IMR-90 (cell line): ENCODE measurements around the gene CMC1. TPM values are rescaled to one million over a fixed set of nuclear protein-coding genes. Genes with fewer than 3 reads are reported as not detected.

ENCODE experiments used
- ATAC-seq: fragments of 200-7000 bp; cut with Tn5 transposase; 2 replicates; pipeline ENCODE4 v1.9.1; 2020; ENCODE audit warnings: low read depth, mild to moderate bottlenecking, moderate library complexity
- BruUV-seq: library from RNA; stranded (reverse); fragments of 400-500 nt; replicated peaks from 2 replicates; lab custom pipeline; 2021; lab: Mats Ljungman, UMichigan
- CTCF ChIA-PET: fragments of 300-600 bp; formaldehyde crosslinking; extraction: SDS; loops from one replicate; lab custom pipeline; 2021; ENCODE audit warnings: antibody characterized with exemption; lab: Yijun Ruan, JAX
- POLR2A ChIA-PET: fragments of 300-600 bp; sonication (Branson Sonifier 250); formaldehyde crosslinking; loops from one replicate; lab custom pipeline; 2022; ENCODE audit warnings: antibody characterized with exemption; ENCODE audit not compliant: unreplicated experiment; lab: Charles Lee
- DNase-seq: peaks from one replicate; pipeline ENCODE4 v3.0.0; 2013
- H2AFZ ChIP-seq: replicated peaks from 2 replicates; pipeline ENCODE3; 2013; ENCODE audit warnings: low read length, mild to moderate bottlenecking; ENCODE audit not compliant: poor library complexity
- H2AK5ac ChIP-seq: 2 replicates; pipeline ENCODE4 v1.6.1; 2013; ENCODE audit warnings: low read depth, low read length, inconsistent platforms
- H2AK9ac ChIP-seq: replicated peaks from 2 replicates; pipeline ENCODE3; 2013; ENCODE audit warnings: mild to moderate bottlenecking, low read depth, low read length, moderate library complexity; ENCODE audit not compliant: poor library complexity
- H2BK120ac ChIP-seq: 2 replicates; pipeline ENCODE4 v1.6.1; 2013; ENCODE audit warnings: low read depth, low read length, inconsistent platforms
- H2BK15ac ChIP-seq: 3 replicates; pipeline ENCODE4 v1.6.1; 2013; ENCODE audit warnings: low read depth, low read length, inconsistent platforms
- H2BK20ac ChIP-seq: 2 replicates; pipeline ENCODE4 v1.6.1; 2013; ENCODE audit warnings: low read depth, mild to moderate bottlenecking, inconsistent platforms, low read length, moderate library complexity
- H2BK5ac ChIP-seq: 2 replicates; pipeline ENCODE4 v1.6.1; 2013; ENCODE audit warnings: mild to moderate bottlenecking, low read depth, low read length, inconsistent platforms; ENCODE audit not compliant: poor library complexity, severe bottlenecking
- H3K14ac ChIP-seq: replicated peaks from 2 replicates; pipeline ENCODE4 v1.6.1; 2013; ENCODE audit warnings: low read depth, low read length, inconsistent platforms
- H3K18ac ChIP-seq: 2 replicates; pipeline ENCODE4 v1.6.1; 2013; ENCODE audit warnings: low read depth, low read length, control low read depth
- H3K23ac ChIP-seq: 2 replicates; pipeline ENCODE4 v1.6.1; 2013; ENCODE audit warnings: low read depth, low read length, inconsistent platforms
- H3K27ac ChIP-seq: 2 replicates; pipeline ENCODE4 v1.5.1; 2013; ENCODE audit warnings: mild to moderate bottlenecking, control low read depth, low read length; ENCODE audit not compliant: insufficient read depth
- H3K27me3 ChIP-seq: 2 replicates; pipeline ENCODE4 v1.6.1; 2013; ENCODE audit warnings: low read length; ENCODE audit not compliant: control insufficient read depth, insufficient read depth
- H3K36me3 ChIP-seq: 2 replicates; pipeline ENCODE4 v1.6.1; 2013; ENCODE audit warnings: low read length, mixed read lengths; ENCODE audit not compliant: control insufficient read depth, insufficient read depth
- H3K4ac ChIP-seq: 2 replicates; pipeline ENCODE4 v1.6.1; 2013; ENCODE audit warnings: low read depth, low read length, inconsistent platforms
- H3K4me1 ChIP-seq: 2 replicates; pipeline ENCODE4 v1.6.1; 2013; ENCODE audit warnings: low read length, mixed read lengths; ENCODE audit not compliant: control insufficient read depth, insufficient read depth
- H3K4me2 ChIP-seq: 2 replicates; pipeline ENCODE4 v1.6.1; 2013; ENCODE audit warnings: low read depth, mild to moderate bottlenecking, control low read depth, low read length, moderate library complexity
- H3K4me3 ChIP-seq: 2 replicates; pipeline ENCODE4 v1.5.1; 2013; ENCODE audit warnings: low read depth, mild to moderate bottlenecking, control low read depth, low read length, moderate library complexity; ENCODE audit not compliant: insufficient read depth
- H3K56ac ChIP-seq: 2 replicates; pipeline ENCODE4 v1.6.1; 2013; ENCODE audit warnings: low read length, inconsistent platforms; ENCODE audit not compliant: insufficient read depth; ENCODE audit errors: extremely low read depth
- H3K79me1 ChIP-seq, 2 experiments: 2 replicates each; pipeline ENCODE4 v1.6.1; 2013; ENCODE audit warnings: low read length in 2 of 2, inconsistent platforms in 1 of 2, low read depth in 1 of 2
- H3K9ac ChIP-seq: 2 replicates; pipeline ENCODE4 v1.6.1; 2013; ENCODE audit warnings: low read depth, low read length, control low read depth
- H3K9me1 ChIP-seq: 2 replicates; pipeline ENCODE4 v1.6.1; 2013; ENCODE audit warnings: low read length, inconsistent platforms; ENCODE audit not compliant: insufficient read depth
- H3K9me3 ChIP-seq: 2 replicates; pipeline ENCODE4 v1.6.1; 2013; ENCODE audit warnings: low read length; ENCODE audit not compliant: control insufficient read depth, insufficient read depth
- H4K20me1 ChIP-seq: 2 replicates; pipeline ENCODE4 v1.6.1; 2013; ENCODE audit warnings: low read length, inconsistent platforms; ENCODE audit not compliant: insufficient read depth
- H4K5ac ChIP-seq: 2 replicates; pipeline ENCODE4 v1.6.1; 2013; ENCODE audit warnings: mild to moderate bottlenecking, low read depth, low read length, control low read depth
- H4K8ac ChIP-seq, 2 experiments: 2 replicates each; pipeline ENCODE4 v1.6.1; 2013; ENCODE audit warnings: low read depth in 2 of 2, low read length in 2 of 2, control low read depth in 1 of 2, inconsistent platforms in 1 of 2
- H4K91ac ChIP-seq: 2 replicates; pipeline ENCODE4 v1.6.1; 2013; ENCODE audit warnings: low read depth, low read length, inconsistent platforms; ENCODE audit not compliant: insufficient read depth
- CEBPB ChIP-seq: IDR thresholded peaks from 2 replicates; pipeline ENCODE4 v1.6.1; 2012; ENCODE audit warnings: low read depth, low read length, improper control_type of control experiment
- CHD1 ChIP-seq: IDR thresholded peaks from 2 replicates; pipeline ENCODE4 v1.6.1; 2012; ENCODE audit warnings: low read depth, low read length, improper control_type of control experiment
- FOS ChIP-seq: fragments of 150-350 bp; IDR thresholded peaks from 2 replicates; pipeline ENCODE4 v1.6.1; 2016; ENCODE audit warnings: low read depth, low read length
- WGBS, 2 experiments: methylation state at CpG; one replicate each; pipeline versions ENCODE4 v1.1.5 to v1.1.7; 2013; ENCODE audit warnings: missing lambda C conversion rate in 2 of 2; ENCODE audit not compliant: insufficient read length in 1 of 2; ENCODE audit errors: extremely low coverage in 2 of 2; 5-methylcytosine and 5-hydroxymethylcytosine counted together
- dilution Hi-C: fragments of 300-500 bp; cut with HindIII; formaldehyde crosslinking; loops from one replicate; pipeline ENCODE4 v1.14.3; 2018; ENCODE audit warnings: low sequenced_read_pairs; ENCODE audit not compliant: unreplicated experiment
- in situ Hi-C: fragments of 300-500 bp; cut with MboI; formaldehyde crosslinking; loops from 3 replicates; pipeline ENCODE4 v1.14.3; 2019; ENCODE audit warnings: low sequenced_read_pairs, inconsistent platforms, mixed read lengths
- intact Hi-C: fragments of 100-400 bp; cut with micrococcal nuclease; formaldehyde crosslinking; loops from 2 replicates; pipeline ENCODE4 v1.10.0; 2022
- polyA plus RNA-seq, 3 experiments: library from polyadenylated mRNA; depleted of rRNA; stranded (reverse); fragments of >200 nt; gene quantifications; 2 replicates each; pipeline ENCODE4 v1.2.3, GENCODE V29; 2012; ENCODE audit warnings: low replicate concordance in 1 of 3
- total RNA-seq: library from RNA; depleted of rRNA; stranded (reverse); fragments of >200 nt; gene quantifications from 2 replicates; pipeline ENCODE4 v1.2.3, GENCODE V29; 2012
- TF ChIP-seq, protein P1 (sequence below): conservative IDR thresholded peaks from 2 replicates; pipeline ENCODE4 v1.5.1; 2012; ENCODE audit warnings: mild to moderate bottlenecking, low read depth, low read length, improper control_type of control experiment
- TF ChIP-seq, protein P2 (sequence below): fragments of 150-350 bp; IDR thresholded peaks from 2 replicates; pipeline ENCODE4 v1.6.1; 2017; ENCODE audit warnings: mild to moderate bottlenecking, antibody characterized with exemption, low read length, low read depth

The CMC1 gene
- total and polyA plus RNA-seq, 2 of the 4 experiments (the other 2 are of a cell fraction): 1.6 to 18.3 TPM

DNA sequence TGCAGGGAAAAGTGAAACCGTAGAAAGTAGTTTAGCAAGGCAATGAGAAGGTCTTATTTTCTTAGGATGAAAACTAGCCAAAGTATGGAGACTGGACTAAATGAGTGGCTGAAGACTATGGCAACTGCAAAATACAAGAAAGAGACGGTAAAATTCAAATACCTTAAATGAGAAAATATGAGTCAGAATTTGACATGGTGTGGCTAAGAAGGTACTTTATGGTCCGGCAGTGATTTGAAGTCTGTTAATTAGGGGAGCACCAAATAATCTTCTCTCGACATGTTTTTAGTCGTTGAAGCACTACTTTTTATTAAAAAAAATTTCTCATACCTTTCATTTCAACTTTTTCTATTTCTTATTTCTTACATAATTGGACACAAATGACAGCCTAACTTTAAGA, 12.8 kb upstream of the CMC1 start:
- no peak overlapping the region for H3K4me2 ChIP-seq
- dilution Hi-C loops: no loop called here
- H3K4ac ChIP-seq: no peak overlapping the region
- no peak overlapping the region for H3K9ac ChIP-seq
- no peak overlapping the region for H4K5ac ChIP-seq
- H4K91ac ChIP-seq: no peak overlapping the region
- no peak overlapping the region for H3K23ac ChIP-seq
- no peak overlapping the region for H4K8ac ChIP-seq
- TF ChIP-seq, protein P1, sequence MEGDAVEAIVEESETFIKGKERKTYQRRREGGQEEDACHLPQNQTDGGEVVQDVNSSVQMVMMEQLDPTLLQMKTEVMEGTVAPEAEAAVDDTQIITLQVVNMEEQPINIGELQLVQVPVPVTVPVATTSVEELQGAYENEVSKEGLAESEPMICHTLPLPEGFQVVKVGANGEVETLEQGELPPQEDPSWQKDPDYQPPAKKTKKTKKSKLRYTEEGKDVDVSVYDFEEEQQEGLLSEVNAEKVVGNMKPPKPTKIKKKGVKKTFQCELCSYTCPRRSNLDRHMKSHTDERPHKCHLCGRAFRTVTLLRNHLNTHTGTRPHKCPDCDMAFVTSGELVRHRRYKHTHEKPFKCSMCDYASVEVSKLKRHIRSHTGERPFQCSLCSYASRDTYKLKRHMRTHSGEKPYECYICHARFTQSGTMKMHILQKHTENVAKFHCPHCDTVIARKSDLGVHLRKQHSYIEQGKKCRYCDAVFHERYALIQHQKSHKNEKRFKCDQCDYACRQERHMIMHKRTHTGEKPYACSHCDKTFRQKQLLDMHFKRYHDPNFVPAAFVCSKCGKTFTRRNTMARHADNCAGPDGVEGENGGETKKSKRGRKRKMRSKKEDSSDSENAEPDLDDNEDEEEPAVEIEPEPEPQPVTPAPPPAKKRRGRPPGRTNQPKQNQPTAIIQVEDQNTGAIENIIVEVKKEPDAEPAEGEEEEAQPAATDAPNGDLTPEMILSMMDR: no peak
- no peak for TF ChIP-seq CHD1
- TF ChIP-seq FOS: no peak
- TF ChIP-seq, protein P2, sequence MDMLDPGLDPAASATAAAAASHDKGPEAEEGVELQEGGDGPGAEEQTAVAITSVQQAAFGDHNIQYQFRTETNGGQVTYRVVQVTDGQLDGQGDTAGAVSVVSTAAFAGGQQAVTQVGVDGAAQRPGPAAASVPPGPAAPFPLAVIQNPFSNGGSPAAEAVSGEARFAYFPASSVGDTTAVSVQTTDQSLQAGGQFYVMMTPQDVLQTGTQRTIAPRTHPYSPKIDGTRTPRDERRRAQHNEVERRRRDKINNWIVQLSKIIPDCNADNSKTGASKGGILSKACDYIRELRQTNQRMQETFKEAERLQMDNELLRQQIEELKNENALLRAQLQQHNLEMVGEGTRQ: no peak
- TF ChIP-seq CEBPB: no peak
- DNase-seq: no peak
- intact Hi-C loops: no loop called here
- ATAC-seq: no peak
- H3K9me1 ChIP-seq: no peaks in the 10 kb centered on the region
- no peaks in the 10 kb centered on the region for H3K79me1 ChIP-seq
- H3K18ac ChIP-seq: no peak overlapping the region
- H3K4me1 ChIP-seq: no peaks in the 10 kb centered on the region
- no peak overlapping the region for H3K4me3 ChIP-seq
- CTCF ChIA-PET: no interaction called here
- H2BK120ac ChIP-seq: no peak overlapping the region
- no peak overlapping the region for H2AK9ac ChIP-seq
- POLR2A ChIA-PET: no interaction called here
- in situ Hi-C loops: no loop called here
- H4K20me1 ChIP-seq: no peaks in the 10 kb centered on the region
- H3K56ac ChIP-seq: no peak overlapping the region
- H2AK5ac ChIP-seq: no peak overlapping the region
- no peak overlapping the region for H2AFZ ChIP-seq
- no peak overlapping the region for H2BK5ac ChIP-seq
- H3K36me3 ChIP-seq: no peaks in the 10 kb centered on the region
- H2BK20ac ChIP-seq: no peak overlapping the region
- no peak overlapping the region for H3K27ac ChIP-seq
- whole genome bisulfite sequencing, 2 experiments: 75 to 97% methylated on average over 1 to 2 of the region's 5 CpGs
- peaks cover 2% of the 10 kb centered on the region for H3K27me3 ChIP-seq
- no peaks in the 10 kb centered on the region for H3K9me3 ChIP-seq
- no peak overlapping the region for H3K14ac ChIP-seq
- H2BK15ac ChIP-seq: no peak overlapping the region
- no TSS peak for BruUV-seq
